ENCODE data around the gene RUNDC3A.
"Not testable (repeated sequence)": the region's sequence is repeated elsewhere in the genome, so short reads cannot be mapped to it uniquely, and the experiment has no call there.

RUNDC3A gene

GRCh38 chr17:44343510-44344209 lies 35.3 kb downstream of the RUNDC3A start:
- no peak for DNase-seq (ENCODE audit: low read depth in 2 of 2)

- DNase-seq (ENCODE audit: low read depth in 2 of 2), result peak; percentile 78 to 83
These were observed 36.6 kb downstream of the RUNDC3A start, which contains the start of gene GRN for GRCh38 chr17:44344939-44345453. Gene GRN (plus strand): TSS chr17:44345302. CDS start chr17:44349165, 3,863 bp downstream.

GRCh38 chr17:44345454-44346026 lies 37.1 kb downstream of the RUNDC3A start:
- DNase-seq (ENCODE audit: low read depth in 2 of 2), result no peak

GRCh38 chr17:44346064-44346844 lies 37.9 kb downstream of the RUNDC3A start:
- no peak for DNase-seq (ENCODE audit: low read depth in 2 of 2)

- not testable (repeated sequence) for DNase-seq (ENCODE audit: low read depth in 2 of 2)
These were observed 39.0 kb downstream of the RUNDC3A start for GRCh38 chr17:44347206-44348055.

- DNase-seq (ENCODE audit: low read depth in 2 of 2), result no peak
These were observed 40.0 kb downstream of the RUNDC3A start for GRCh38 chr17:44348234-44348987.

GRCh38 chr17:44348988-44349364 lies 40.6 kb downstream of the RUNDC3A start:
- no peak for DNase-seq (ENCODE audit: low read depth in 2 of 2)

- DNase-seq (ENCODE audit: low read depth in 2 of 2), result no peak
These were observed 41.2 kb downstream of the RUNDC3A start for GRCh38 chr17:44349553-44350070.

GRCh38 chr17:44350733-44351226 lies 42.4 kb downstream of the RUNDC3A start:
- peak; percentile 63 to 69 for DNase-seq (ENCODE audit: low read depth in 2 of 2)

- no peak for DNase-seq (ENCODE audit: low read depth in 2 of 2)
These were observed 43.1 kb downstream of the RUNDC3A start for GRCh38 chr17:44351464-44351863.

GRCh38 chr17:44351961-44352827 lies 43.8 kb downstream of the RUNDC3A start:
- DNase-seq (ENCODE audit: low read depth in 2 of 2), result no peak

- no peak for DNase-seq (ENCODE audit: low read depth in 2 of 2)
These were observed 44.6 kb downstream of the RUNDC3A start for GRCh38 chr17:44352828-44353671.

GRCh38 chr17:44353672-44354331 lies 45.4 kb downstream of the RUNDC3A start:
- no peak for DNase-seq (ENCODE audit: low read depth in 2 of 2)

GRCh38 chr17:44354582-44355561 lies 46.5 kb downstream of the RUNDC3A start:
- DNase-seq (ENCODE audit: low read depth in 2 of 2), result peak; percentile 50

GRCh38 chr17:44355642-44356099 lies 47.3 kb downstream of the RUNDC3A start:
- DNase-seq (ENCODE audit: low read depth in 2 of 2), result no peak

GRCh38 chr17:44356241-44356640 lies 47.8 kb downstream of the RUNDC3A start:
- no peak for DNase-seq (ENCODE audit: low read depth in 2 of 2)

GRCh38 chr17:44358066-44358465 lies 49.7 kb downstream of the RUNDC3A start:
- no peak for DNase-seq (ENCODE audit: low read depth in 2 of 2)

Data from stimulated activated CD4-positive, alpha-beta T cell treated with anti-CD3 and anti-CD28 coated beads, Interleukin-4, amount 100 ng/mL, for 48 hours (primary cell).